ENCODE measurements around the gene PCDHGA9. TPM values are rescaled to one million over a fixed set of nuclear protein-coding genes. Genes with fewer than 3 reads are reported as not detected.
"Not testable (repeated sequence)": the region's sequence is repeated elsewhere in the genome, so short reads cannot be mapped to it uniquely, and the experiment has no call there.

PCDHGA9 gene
- total RNA-seq, 5 donors from 2014 or later (not counting 1 experiment from before 2014, with no cell fraction given), result 0.14 to 0.26 (median 0.19) TPM; not detected in 1

GRCh38 chr5:141427783-141428426 lies 25.3 kb downstream of the PCDHGA9 start:
- H3K27me3 ChIP-seq (replicated peaks in 1 of 2; ENCODE audit: control insufficient read depth in 2 of 2, extremely low read depth in 1 of 2, insufficient read depth in 2 of 2, low read length in 1 of 2), result peaks cover 34 to 61% of the 10 kb centered on the region in 2 experiments
- Mint-ChIP-seq H3K4me3 (no peak overlapping the region), H3K27ac (no peak overlapping the region), H3K27me3 (peaks cover 64 to 79% of the 10 kb centered on the region in 2 donors), H3K4me1 (peaks cover 6 to 17% (median 10%) of the 10 kb centered on the region in 3 donors), H3K36me3 (peaks cover 7% of the 10 kb centered on the region), H3K9me3 (peaks cover 13 to 29% (median 29%) of the 10 kb centered on the region in 3 donors)
- ChIA-PET POLR2A (interaction anchor here in 1 of 2 donors (0.6 kb wide), 1 partner anchor 206 kb away, joined by 3 read pairs; no protein-coding TSS in a partner anchor), CTCF (interaction anchor here in 1 of 2 donors (1.2 kb wide), 1 partner anchor 10 kb away, joined by 4 read pairs; the partner anchor contains the start of gene PCDHGB7)
- no peak overlapping the region for H3K27ac ChIP-seq (ENCODE audit: low read length)
- ATAC-seq (replicated peaks in 1 of 4) (no peak), DNase-seq (no peak)
- 61% methylated on average over 53 of the region's 53 CpGs for WGBS (ENCODE audit: insufficient coverage)
- H3K4me1 ChIP-seq (ENCODE audit: control insufficient read depth in 1 of 2, extremely low read depth in 1 of 2, insufficient read depth in 2 of 2, low read length in 2 of 2), result peaks cover 0 to 11% of the 10 kb centered on the region in 2 experiments
- H3K36me3 ChIP-seq (ENCODE audit: control insufficient read depth in 2 of 2, extremely low read depth in 1 of 2, insufficient read depth in 1 of 2, low read length in 1 of 2), result no peaks in the 10 kb centered on the region
- H3K4me3 ChIP-seq (ENCODE audit: control insufficient read depth in 1 of 2, extremely low read depth in 1 of 2, low read length in 1 of 2), result no peak overlapping the region
- peaks cover 7% of the 10 kb centered on the region for H3K9me3 ChIP-seq

DNA sequence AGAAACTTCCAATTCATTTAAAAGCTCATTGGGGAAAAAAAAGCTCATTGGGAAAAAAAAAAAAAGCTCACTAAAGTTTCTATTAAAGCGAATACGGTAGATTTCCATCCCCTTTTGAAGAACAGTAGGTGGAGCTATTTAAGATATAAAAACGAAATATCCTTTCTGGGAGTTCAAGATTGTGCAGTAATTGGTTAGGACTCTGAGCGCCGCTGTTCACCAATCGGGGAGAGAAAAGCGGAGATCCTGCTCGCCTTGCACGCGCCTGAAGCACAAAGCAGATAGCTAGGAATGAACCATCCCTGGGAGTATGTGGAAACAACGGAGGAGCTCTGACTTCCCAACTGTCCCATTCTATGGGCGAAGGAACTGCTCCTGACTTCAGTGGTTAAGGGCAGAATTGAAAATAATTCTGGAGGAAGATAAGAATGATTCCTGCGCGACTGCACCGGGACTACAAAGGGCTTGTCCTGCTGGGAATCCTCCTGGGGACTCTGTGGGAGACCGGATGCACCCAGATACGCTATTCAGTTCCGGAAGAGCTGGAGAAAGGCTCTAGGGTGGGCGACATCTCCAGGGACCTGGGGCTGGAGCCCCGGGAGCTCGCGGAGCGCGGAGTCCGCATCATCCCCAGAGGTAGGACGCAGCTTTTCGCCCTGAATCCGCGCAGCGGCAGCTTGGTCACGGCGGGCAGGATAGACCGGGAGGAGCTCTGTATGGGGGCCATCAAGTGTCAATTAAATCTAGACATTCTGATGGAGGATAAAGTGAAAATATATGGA lies 27.9 kb downstream of the PCDHGA9 start, which contains the start of gene PCDHGA12:
Gene PCDHGA12 (plus strand): TSS at position 176 of the 782 bp plus-strand sequence. CDS start 253 bp downstream, at position 429.
- peaks cover 7% of the 10 kb centered on the region for H3K36me3 Mint-ChIP-seq
- H3K27ac ChIP-seq (ENCODE audit: low read length), result no peak within 1 kb of the TSS
- H3K4me3 ChIP-seq (ENCODE audit: control insufficient read depth in 1 of 2, extremely low read depth in 1 of 2, low read length in 1 of 2), result peak within 1 kb of the TSS in 1 of 2 donors; percentile 33
- H3K9me3 ChIP-seq, result peaks cover 4% of the 10 kb centered on the region
- H3K27me3 ChIP-seq (replicated peaks in 1 of 2; ENCODE audit: control insufficient read depth in 2 of 2, extremely low read depth in 1 of 2, insufficient read depth in 2 of 2, low read length in 1 of 2), result peaks cover 34 to 64% of the 10 kb centered on the region in 2 experiments
- peak within 1 kb of the TSS in 1 of 2 donors; percentile 15 for H3K27ac Mint-ChIP-seq
- DNase-seq, result no peak
- 18% methylated on average over 25 of the region's 33 CpGs for WGBS (ENCODE audit: insufficient coverage)
- POLR2A ChIA-PET, result interaction anchor here in 1 of 2 donors (0.7 kb wide), 1 partner anchor 11 kb away, joined by 3 read pairs; no protein-coding TSS in a partner anchor
- H3K9me3 Mint-ChIP-seq, result peaks cover 13 to 31% (median 29%) of the 10 kb centered on the region in 3 donors
- H3K27me3 Mint-ChIP-seq, result peaks cover 57 to 77% of the 10 kb centered on the region in 2 donors
- H3K4me3 Mint-ChIP-seq, result peak within 1 kb of the TSS; percentile 49 to 68 (median 68)
- peaks cover 6 to 17% (median 10%) of the 10 kb centered on the region in 3 donors for H3K4me1 Mint-ChIP-seq
- no peaks in the 10 kb centered on the region for H3K36me3 ChIP-seq (ENCODE audit: control insufficient read depth in 2 of 2, extremely low read depth in 1 of 2, insufficient read depth in 1 of 2, low read length in 1 of 2)
- H3K4me1 ChIP-seq (ENCODE audit: control insufficient read depth in 1 of 2, extremely low read depth in 1 of 2, insufficient read depth in 2 of 2, low read length in 2 of 2), result peaks cover 0 to 11% of the 10 kb centered on the region in 2 experiments
- CTCF ChIA-PET, result interaction anchor here (0.5 to 2.1 kb wide), 17 partner anchors 12 to 133 kb away, joined by 3 to 12 read pairs (median 4); partner anchors contain the start of gene PCDHGA10 (in 1 of the 2)
- ATAC-seq (replicated peaks in 1 of 4), result peak in 1 of 4 experiments; percentile 24

DNA sequence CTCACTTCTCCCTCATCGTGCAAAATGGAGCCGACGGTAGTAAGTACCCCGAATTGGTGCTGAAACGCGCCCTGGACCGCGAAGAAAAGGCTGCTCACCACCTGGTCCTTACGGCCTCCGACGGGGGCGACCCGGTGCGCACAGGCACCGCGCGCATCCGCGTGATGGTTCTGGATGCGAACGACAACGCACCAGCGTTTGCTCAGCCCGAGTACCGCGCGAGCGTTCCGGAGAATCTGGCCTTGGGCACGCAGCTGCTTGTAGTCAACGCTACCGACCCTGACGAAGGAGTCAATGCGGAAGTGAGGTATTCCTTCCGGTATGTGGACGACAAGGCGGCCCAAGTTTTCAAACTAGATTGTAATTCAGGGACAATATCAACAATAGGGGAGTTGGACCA lies 28.7 kb downstream of the PCDHGA9 start:
- Mint-ChIP-seq H3K27me3 (peaks cover 55 to 72% of the 10 kb centered on the region in 2 donors), H3K9me3 (peaks cover 13 to 31% (median 29%) of the 10 kb centered on the region in 3 donors), H3K27ac (no peak overlapping the region), H3K4me1 (peaks cover 6 to 17% (median 10%) of the 10 kb centered on the region in 3 donors), H3K4me3 (peak overlapping the region; percentile 49 to 68 (median 53)), H3K36me3 (peaks cover 7% of the 10 kb centered on the region)
- WGBS (ENCODE audit: insufficient coverage), result 30% methylated on average over 36 of the region's 37 CpGs
- ATAC-seq (replicated peaks in 1 of 4) (no peak), DNase-seq (no peak)
- Histone ChIP-seq H3K36me3 (ENCODE audit: control insufficient read depth in 2 of 2, extremely low read depth in 1 of 2, insufficient read depth in 1 of 2, low read length in 1 of 2) (no peaks in the 10 kb centered on the region), H3K4me1 (ENCODE audit: control insufficient read depth in 1 of 2, extremely low read depth in 1 of 2, insufficient read depth in 2 of 2, low read length in 2 of 2) (peaks cover 0 to 11% of the 10 kb centered on the region in 2 experiments), H3K27me3 (replicated peaks in 1 of 2; ENCODE audit: control insufficient read depth in 2 of 2, extremely low read depth in 1 of 2, insufficient read depth in 2 of 2, low read length in 1 of 2) (peaks cover 35 to 58% of the 10 kb centered on the region in 2 experiments), H3K27ac (ENCODE audit: low read length) (no peak overlapping the region), H3K9me3 (peaks cover 4% of the 10 kb centered on the region), H3K4me3 (ENCODE audit: control insufficient read depth in 1 of 2, extremely low read depth in 1 of 2, low read length in 1 of 2) (peak overlapping the region in 1 of 2 donors; percentile 33)
- CTCF ChIA-PET, result interaction anchor here in 1 of 2 donors (1.3 to 2.1 kb wide), 5 partner anchors 18 to 133 kb away, joined by 3 to 12 read pairs (median 6); partner anchors contain the start of gene PCDHGA10
- POLR2A ChIA-PET, result no interaction called here

GRCh38 chr5:141432308-141432707 lies 29.7 kb downstream of the PCDHGA9 start:
- H3K36me3 ChIP-seq (ENCODE audit: control insufficient read depth in 2 of 2, extremely low read depth in 1 of 2, insufficient read depth in 1 of 2, low read length in 1 of 2); H3K27ac Mint-ChIP-seq; H3K9me3 ChIP-seq; H3K36me3 Mint-ChIP-seq; CTCF ChIA-PET; ATAC-seq (replicated peaks in 1 of 4); DNase-seq; H3K27ac ChIP-seq (ENCODE audit: low read length): not testable (repeated sequence)
- Mint-ChIP-seq H3K4me3 (peak overlapping the region in 1 of 3 donors; percentile 29), H3K4me1 (peaks cover 6 to 17% (median 10%) of the 10 kb centered on the region in 3 donors), H3K27me3 (peaks cover 54 to 63% of the 10 kb centered on the region in 2 donors), H3K9me3 (peaks cover 13 to 27% (median 23%) of the 10 kb centered on the region in 3 donors)
- Histone ChIP-seq H3K4me3 (ENCODE audit: control insufficient read depth in 1 of 2, extremely low read depth in 1 of 2, low read length in 1 of 2) (peak overlapping the region in 1 of 2 donors; percentile 33), H3K4me1 (ENCODE audit: control insufficient read depth in 1 of 2, extremely low read depth in 1 of 2, insufficient read depth in 2 of 2, low read length in 2 of 2) (peaks cover 0 to 11% of the 10 kb centered on the region in 2 experiments), H3K27me3 (replicated peaks in 1 of 2; ENCODE audit: control insufficient read depth in 2 of 2, extremely low read depth in 1 of 2, insufficient read depth in 2 of 2, low read length in 1 of 2) (peaks cover 32 to 50% of the 10 kb centered on the region in 2 experiments)
- 44% methylated on average over 20 of the region's 38 CpGs for WGBS (ENCODE audit: insufficient coverage)
- POLR2A ChIA-PET, result interaction anchor here in 1 of 2 donors (0.7 kb wide), 1 partner anchor 117 kb away, joined by 3 read pairs; no protein-coding TSS in a partner anchor

DNA sequence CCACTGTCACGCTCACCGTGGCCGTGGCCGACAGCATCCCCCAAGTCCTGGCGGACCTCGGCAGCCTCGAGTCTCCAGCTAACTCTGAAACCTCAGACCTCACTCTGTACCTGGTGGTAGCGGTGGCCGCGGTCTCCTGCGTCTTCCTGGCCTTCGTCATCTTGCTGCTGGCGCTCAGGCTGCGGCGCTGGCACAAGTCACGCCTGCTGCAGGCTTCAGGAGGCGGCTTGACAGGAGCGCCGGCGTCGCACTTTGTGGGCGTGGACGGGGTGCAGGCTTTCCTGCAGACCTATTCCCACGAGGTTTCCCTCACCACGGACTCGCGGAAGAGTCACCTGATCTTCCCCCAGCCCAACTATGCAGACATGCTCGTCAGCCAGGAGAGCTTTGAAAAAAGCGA lies 30.1 kb downstream of the PCDHGA9 start:
- ATAC-seq (replicated peaks in 1 of 4); H3K9me3 ChIP-seq; CTCF ChIA-PET; H3K27ac ChIP-seq (ENCODE audit: low read length); H3K36me3 ChIP-seq (ENCODE audit: control insufficient read depth in 2 of 2, extremely low read depth in 1 of 2, insufficient read depth in 1 of 2, low read length in 1 of 2); DNase-seq; H3K36me3 Mint-ChIP-seq; H3K4me3 ChIP-seq (ENCODE audit: control insufficient read depth in 1 of 2, extremely low read depth in 1 of 2, low read length in 1 of 2); H3K27ac Mint-ChIP-seq: not testable (repeated sequence)
- H3K27me3 ChIP-seq (replicated peaks in 1 of 2; ENCODE audit: control insufficient read depth in 2 of 2, extremely low read depth in 1 of 2, insufficient read depth in 2 of 2, low read length in 1 of 2), result peaks cover 29 to 46% of the 10 kb centered on the region in 2 experiments
- WGBS (ENCODE audit: insufficient coverage), result 37% methylated on average over 26 of the region's 29 CpGs
- H3K4me1 ChIP-seq (ENCODE audit: control insufficient read depth in 1 of 2, extremely low read depth in 1 of 2, insufficient read depth in 2 of 2, low read length in 2 of 2), result peaks cover 0 to 11% of the 10 kb centered on the region in 2 experiments
- H3K4me3 Mint-ChIP-seq, result peak overlapping the region in 1 of 3 donors; percentile 34
- H3K9me3 Mint-ChIP-seq, result peaks cover 13 to 27% (median 23%) of the 10 kb centered on the region in 3 donors
- H3K27me3 Mint-ChIP-seq, result peaks cover 54 to 63% of the 10 kb centered on the region in 2 donors
- peaks cover 6 to 17% (median 10%) of the 10 kb centered on the region in 3 donors for H3K4me1 Mint-ChIP-seq
- POLR2A ChIA-PET, result interaction anchor here in 1 of 2 donors (0.7 kb wide), 1 partner anchor 118 kb away, joined by 3 read pairs; no protein-coding TSS in a partner anchor

Measured in T-cell (primary cell).